LNCaP clone FGC (cell line): Measurements from ENCODE around the gene GRIN2A.

Experiments
- DNase-seq: peaks from one replicate; pipeline ENCODE4 v3.0.0-alpha.2; 2011; ENCODE audit warnings: low read depth
- H3K4me3 ChIP-seq: 2 replicates; pipeline ENCODE4 v1.5.1; 2011; ENCODE audit warnings: mild to moderate bottlenecking, low read depth, low read length, control low read depth
- CTCF ChIP-seq: IDR thresholded peaks from 2 replicates; pipeline ENCODE4 v1.5.1; 2012; ENCODE audit warnings: mild to moderate bottlenecking; ENCODE audit not compliant: control insufficient read depth, insufficient read depth; ENCODE audit errors: extremely low read depth

Gene GRIN2A

GRCh38 chr16:10220942-10221341 lies 38.7 kb upstream of the GRIN2A start:
- no peak for TF ChIP-seq CTCF
- no peak for DNase-seq
- no peak overlapping the region for H3K4me3 ChIP-seq

GRCh38 chr16:10219742-10220141 lies 37.5 kb upstream of the GRIN2A start:
- no peak for DNase-seq
- no peak overlapping the region for H3K4me3 ChIP-seq
- TF ChIP-seq CTCF = no peak

- no peak for DNase-seq
- no peak for TF ChIP-seq CTCF
- no peak overlapping the region for H3K4me3 ChIP-seq
Observed at GRCh38 chr16:10218490-10219206, 36.4 kb upstream of the GRIN2A start.

- TF ChIP-seq CTCF = no peak
- DNase-seq = no peak
- no peak overlapping the region for H3K4me3 ChIP-seq
Observed at GRCh38 chr16:10213748-10214147, 31.5 kb upstream of the GRIN2A start.

GRCh38 chr16:10210944-10211343 lies 28.7 kb upstream of the GRIN2A start:
- TF ChIP-seq CTCF = no peak
- DNase-seq = no peak
- H3K4me3 ChIP-seq = no peak overlapping the region

GRCh38 chr16:10206865-10207264 lies 24.6 kb upstream of the GRIN2A start:
- TF ChIP-seq CTCF = no peak
- no peak overlapping the region for H3K4me3 ChIP-seq
- no peak for DNase-seq

GRCh38 chr16:10206215-10206614 lies 24.0 kb upstream of the GRIN2A start:
- H3K4me3 ChIP-seq = no peak overlapping the region
- no peak for TF ChIP-seq CTCF
- DNase-seq = no peak
